AML-193 (cell line): ENCODE data around the gene PRDM7.
A peak's percentile ranks its signal among the peaks of the same experiment; 100 is the strongest.
"Not testable (repeated sequence)": the region's sequence is repeated elsewhere in the genome, so short reads cannot be mapped to it uniquely, and the experiment has no call there.

ENCODE experiments used
- DNase-seq, 2 experiments: peaks; one replicate each; lab custom pipeline; 2025; lab: John Stamatoyannopoulos, UW

Gene PRDM7

DNA sequence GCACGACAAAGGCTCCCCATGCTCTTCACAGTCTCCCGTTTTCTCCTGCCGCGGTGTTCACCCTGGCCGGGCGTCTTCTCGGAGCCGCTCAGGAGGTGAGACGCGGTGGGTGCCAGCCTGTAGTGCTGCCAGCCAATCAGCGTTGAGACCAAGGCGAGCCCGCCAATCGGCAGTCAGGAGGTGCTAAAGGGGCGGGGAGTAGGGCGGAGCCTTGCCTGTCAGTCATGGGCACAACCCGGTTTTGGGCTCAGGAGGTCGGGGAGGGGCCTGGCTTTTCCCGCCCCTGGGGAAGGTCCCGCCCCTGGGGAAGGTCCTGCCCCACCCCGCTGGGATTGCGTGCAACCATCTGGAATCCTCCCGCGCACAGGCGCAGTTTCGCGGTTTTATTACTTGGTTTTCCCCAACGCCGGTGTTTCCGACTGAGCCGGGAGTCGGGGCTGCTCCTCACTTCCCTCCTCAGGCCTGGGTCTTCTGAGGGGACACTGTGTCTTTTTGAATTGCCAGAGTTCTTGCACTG, at the start of gene PRDM7:
Gene PRDM7 (minus strand): TSS at position 92 of the 517 bp plus-strand sequence. CDS start 1,421 bp downstream, outside the sequence.
- DNase-seq = peak; percentile 93 to 97

DNA sequence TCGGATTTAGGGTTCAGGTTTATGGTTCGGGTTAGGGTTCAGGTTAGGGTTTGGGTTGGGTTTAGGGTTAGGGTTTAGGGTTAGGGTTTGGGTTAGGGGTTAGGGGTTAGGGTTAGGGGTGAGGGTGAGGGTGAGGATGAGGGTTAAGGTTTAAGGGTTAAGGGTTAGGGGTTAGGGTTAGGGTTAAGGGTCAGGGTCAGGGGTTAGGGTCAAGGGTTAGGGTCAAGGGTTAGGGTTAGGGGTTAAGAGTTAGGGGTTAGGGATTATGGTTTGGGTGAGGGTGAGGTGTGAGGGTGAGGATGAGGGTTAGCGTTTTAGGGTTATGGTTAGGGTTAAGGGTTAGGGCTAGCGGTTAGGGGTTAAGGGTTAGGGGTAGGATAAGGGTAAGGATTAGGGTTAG, 44.7 kb upstream of the PRDM7 start:
- not testable (repeated sequence) for DNase-seq

DNA sequence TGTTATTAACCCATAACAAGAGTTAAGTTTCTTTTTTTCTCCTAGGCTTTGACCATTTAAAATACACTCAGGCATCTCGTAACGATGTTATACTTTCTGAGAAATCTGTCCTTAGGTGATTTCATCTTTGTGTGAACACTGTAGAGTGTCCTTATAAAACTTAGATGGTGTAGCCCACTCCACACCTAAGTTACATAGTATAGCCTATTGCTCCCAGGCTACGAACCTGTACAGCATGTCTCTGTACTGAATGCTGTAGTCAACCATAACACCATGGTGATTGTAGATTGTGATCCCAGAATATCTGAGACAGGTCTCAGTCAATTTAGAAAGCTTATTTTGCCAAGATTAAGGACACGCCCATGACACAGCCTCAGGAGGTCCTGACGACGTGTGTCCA, 30.5 kb upstream of the PRDM7 start:
- not testable (repeated sequence) for DNase-seq

DNA sequence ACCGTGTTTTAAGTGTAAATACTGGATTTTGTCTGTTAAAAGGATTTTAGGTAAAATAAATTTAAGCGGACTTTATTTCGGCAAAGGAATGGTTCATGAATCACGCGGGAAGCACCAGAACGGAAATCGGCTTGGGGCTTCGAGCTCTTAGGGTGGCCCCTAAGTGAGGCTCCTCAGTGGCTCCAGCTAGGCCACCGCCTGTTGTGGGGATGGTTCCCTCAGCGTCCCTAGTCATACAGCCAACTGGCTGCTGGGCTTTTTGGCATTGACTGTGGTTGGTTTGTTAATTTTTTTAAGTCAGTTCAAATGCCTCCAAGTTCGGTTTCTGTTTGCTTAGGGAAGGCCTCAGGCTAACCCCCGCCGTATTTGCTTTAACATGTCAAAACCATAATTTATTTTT, 29.9 kb upstream of the PRDM7 start:
- not testable (repeated sequence) for DNase-seq

DNA sequence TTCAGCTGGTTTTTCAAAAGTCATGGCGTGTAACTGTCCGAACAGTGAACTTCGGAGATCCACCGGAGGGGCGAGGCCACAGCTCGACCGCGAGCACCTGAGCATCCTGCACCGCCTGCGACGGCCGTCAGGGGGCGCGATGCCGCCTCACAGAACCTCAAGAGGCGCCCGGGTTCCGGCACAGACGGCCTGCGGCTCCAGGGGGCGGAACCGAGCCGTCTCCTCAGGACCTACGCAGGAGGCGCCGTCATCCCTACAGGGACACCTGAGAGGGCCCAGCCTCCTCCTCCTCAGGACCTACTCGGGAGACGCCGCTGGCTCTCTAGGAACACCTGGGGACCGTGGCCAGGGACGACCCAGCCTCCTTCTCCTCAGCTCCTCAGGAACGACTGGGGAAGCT, 29.1 kb upstream of the PRDM7 start:
- not testable (repeated sequence) for DNase-seq

DNA sequence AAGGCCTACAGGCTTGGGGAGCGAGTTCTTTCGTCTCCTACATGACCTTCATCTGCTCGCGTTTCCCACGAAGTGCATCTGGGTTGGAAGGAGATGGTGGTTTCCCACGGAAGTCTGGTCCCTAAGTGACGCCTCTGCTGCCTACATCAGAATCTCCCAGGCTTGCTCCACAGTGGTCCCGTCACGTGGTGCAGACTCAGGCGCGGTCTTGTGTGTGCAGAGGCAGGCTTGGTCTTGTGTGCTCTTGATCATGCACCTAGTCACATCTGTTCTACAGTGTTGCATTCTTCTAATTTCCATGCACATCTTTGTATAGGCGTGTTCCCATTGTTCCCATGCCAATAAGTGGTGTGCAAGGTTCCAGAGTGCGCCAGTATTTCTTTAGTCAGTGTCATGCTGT, 27.6 kb upstream of the PRDM7 start:
- DNase-seq = not testable (repeated sequence)

DNA sequence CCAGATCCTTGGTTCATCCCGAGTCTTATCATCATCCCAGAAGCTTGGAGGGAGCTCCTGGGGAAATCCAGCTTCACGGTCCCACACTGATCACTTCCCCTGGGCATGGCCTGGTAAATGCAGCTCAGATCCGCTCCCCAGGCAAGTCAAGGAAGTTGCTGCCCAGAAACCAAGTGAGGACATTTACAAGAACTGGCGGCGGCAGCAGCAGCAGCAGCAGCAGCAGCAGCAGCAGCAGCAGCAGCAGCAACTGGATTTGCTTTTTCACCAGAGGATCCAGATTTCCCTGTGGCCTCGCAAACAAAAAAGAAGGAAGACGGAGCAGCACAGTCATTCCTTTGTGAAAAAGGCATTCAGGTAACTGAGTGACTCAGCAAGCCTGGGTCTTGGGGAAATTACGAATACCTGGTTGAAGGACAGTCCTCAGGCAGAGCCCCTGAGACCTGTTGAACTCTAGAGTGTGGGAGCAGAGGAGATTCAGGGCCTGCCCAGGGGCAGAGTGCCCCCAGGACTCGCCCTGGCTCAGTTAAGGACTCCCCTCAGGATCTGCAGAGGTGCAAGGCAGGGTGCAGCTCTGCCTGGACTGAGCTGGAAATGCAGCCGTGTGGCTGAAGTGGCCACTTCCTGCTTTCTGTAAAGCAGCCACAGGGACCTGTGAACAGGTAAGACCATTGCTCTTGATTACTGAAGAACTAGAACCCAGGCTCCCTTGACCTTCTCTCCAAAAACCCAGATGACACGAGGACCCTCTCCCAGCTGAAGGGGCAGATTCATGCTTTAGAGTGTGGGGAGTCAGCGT, 25.2 kb upstream of the PRDM7 start:
- not testable (repeated sequence) for DNase-seq

DNA sequence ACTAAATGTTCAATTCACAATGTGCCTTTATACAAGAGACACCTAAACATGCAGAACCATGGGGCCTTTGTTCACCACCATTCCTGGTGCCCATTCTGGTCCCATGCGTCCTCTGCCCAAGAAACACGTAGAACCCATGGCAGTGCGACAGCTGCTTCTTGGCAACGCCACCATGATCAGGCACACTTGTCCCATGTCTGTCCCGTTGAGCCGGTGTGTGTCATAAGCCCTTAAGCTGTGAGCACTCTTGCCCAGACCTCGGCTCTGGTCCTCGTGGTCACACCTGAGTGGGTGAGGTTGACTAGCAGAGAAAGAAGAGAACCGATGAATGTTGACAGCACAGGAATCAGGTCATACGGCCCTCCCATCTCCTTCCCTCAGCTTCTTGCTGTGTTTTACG, 24.2 kb upstream of the PRDM7 start:
- DNase-seq = not testable (repeated sequence)

DNA sequence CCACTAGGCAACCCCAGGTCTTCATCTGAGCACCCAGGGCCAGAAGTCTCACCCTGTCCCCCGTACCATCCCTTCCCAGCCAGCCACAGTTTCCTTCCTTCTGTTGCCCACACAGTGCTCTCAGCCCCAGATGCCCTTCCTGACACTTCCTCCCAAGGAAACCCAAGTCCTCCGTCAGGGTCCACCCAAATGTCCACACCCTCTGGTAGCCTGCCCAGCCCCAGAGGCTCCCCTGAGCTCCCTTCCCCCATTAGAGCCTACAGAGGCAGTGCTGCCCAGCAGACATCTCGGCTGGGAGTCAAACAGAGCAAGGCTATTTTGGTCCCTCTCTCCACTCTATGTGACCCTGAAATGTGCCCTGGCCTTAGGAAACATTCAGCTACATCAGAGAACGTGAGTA, 23.7 kb upstream of the PRDM7 start:
- DNase-seq = not testable (repeated sequence)

DNA sequence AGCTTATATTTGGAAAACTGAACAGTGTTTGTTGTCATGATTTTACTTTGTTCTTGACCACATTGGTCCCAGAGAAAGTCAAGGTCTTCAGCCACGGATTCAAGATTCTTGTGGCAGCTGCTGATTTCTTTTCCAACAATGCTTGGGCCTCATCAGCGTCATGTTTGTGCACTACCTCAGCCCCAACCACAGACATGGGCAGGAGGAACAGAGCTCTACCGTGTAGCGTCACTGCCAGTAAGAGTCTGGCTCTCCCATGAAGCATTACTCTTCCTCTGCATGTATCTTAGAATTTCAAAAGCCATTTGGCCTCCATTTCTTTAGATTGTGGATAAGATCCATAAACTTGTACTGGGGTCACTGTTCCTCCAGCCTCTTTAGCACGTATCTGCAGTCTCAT, 23.1 kb upstream of the PRDM7 start:
- not testable (repeated sequence) for DNase-seq

DNA sequence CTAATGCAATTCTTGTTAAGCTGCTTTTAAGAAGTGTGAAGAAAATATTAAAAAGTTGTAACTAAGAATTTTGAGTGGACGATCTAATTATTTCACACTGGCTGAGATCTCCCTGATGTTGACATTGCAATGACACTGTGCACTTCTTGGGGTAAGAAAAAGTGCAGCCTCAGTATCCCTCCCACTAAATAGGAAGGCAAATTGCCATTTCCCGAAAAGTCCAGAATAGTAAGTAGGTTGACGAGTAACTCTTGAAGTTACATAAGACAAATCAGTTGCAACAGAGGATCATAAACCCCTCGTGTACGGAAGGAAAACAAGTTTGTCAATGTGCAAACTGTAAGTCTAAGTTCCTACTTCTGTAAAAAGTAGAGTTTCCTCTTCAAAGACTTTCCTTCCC, 21.8 kb upstream of the PRDM7 start:
- DNase-seq = peak in 1 of 2 experiments; percentile 22

DNA sequence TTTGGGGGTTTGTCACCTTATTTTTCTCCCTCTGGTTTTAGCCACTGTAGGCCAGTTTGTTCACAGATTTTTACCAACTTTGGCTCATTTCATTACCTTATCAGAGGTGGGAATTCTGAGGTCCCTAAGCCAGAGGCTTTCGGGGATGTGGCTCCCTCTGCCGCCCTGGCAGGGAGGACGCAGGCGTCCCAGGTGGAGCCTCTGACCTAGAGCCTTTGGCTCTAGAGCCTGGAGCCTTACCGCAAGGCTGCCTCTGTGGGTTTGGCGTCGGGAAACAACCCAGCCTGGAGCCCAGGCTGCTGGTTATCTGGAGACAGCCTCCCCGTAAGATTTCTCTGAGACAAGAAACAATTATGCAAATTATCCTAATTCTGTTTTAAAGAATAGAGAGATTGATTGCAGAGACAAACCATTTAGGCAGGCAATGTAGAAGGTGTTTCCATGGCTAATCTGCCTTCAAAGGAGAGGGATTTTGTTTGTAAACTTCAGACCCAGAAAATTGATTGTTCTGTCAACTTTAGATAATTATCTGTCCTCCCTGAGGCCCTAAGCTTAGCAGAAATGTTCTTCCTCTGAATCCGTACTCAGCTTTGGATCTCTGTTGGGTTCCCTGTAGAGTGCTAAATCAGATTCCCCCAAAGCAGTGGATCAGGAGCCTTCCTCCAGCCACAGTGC, 20.0 kb upstream of the PRDM7 start:
- not testable (repeated sequence) for DNase-seq

DNA sequence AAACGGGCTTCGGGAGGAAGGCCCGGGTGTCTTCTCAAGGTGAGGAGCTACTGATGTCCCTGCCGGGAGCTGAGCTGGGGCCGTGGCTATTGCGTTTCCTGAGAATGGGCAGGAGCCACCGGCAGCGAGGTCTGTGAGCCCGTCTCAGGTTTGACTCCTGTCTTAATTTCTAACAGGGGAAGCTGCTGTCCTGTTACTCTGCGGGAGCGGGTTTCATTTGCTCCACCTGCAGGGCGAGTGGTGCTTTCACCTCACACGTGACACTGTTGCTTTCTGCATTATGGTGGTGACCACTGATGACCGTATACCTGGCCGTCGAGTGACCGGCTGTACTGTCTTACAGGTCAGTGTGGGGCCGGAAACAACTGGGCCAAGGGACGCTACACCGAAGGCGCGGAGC, 17.7 kb upstream of the PRDM7 start:
- not testable (repeated sequence) for DNase-seq

DNA sequence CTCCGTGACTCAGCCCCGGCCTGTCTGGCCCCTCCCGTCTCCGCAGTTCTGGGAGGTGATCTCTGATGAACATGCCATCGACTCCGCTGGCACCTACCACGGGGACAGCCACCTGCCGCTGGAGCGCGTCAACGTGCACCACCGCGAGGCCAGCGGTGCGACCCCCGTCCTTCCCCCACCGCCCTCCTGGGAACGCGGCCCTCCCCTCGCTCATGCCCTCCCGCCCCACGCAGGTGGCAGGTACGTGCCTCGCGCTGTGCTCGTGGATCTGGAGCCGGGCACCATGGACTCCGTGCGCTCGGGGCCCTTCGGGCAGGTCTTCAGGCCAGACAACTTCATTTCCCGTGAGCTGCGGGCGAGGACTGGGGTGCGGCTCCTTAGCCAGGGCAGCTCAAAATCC, 17.2 kb upstream of the PRDM7 start:
- not testable (repeated sequence) for DNase-seq

DNA sequence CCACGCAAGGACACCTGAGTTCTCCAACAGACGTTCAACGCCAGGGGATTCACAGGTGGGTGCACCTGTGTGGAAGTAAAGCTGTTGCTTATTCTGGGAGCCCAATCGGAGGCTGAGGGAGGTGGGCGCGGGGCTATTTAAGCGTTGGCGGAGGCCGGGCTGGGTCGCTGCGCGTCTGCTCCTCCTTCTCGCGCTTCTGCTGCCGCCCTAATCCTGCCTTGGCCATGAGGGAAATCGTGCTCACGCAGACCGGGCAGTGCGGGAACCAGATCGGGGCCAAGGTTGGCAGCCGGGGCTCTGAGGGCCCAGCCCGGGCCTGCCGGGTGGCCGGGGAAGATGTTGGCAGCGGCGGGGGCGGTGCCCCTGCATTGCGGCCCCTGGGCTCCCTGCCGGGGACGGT, 16.7 kb upstream of the PRDM7 start:
- DNase-seq = not testable (repeated sequence)

DNA sequence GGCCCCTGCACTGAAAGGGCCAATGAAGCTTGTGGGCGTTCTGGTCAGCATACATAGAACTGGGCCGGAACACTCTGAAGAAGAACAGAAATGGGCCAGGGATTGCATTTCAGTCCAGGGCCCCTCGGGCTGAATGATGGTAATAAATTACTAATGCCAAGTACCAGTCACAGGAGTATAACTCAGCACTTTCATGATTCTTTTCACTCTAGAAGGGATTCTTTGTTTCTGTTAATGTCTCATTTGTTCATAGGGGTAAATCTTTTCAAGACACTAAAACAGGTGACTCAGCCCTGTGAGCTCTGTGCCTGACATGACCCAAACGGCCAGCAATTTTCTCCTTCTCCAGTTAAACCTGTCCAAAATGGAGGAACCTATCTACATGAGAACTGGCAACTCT, 15.7 kb upstream of the PRDM7 start:
- DNase-seq = not testable (repeated sequence)

DNA sequence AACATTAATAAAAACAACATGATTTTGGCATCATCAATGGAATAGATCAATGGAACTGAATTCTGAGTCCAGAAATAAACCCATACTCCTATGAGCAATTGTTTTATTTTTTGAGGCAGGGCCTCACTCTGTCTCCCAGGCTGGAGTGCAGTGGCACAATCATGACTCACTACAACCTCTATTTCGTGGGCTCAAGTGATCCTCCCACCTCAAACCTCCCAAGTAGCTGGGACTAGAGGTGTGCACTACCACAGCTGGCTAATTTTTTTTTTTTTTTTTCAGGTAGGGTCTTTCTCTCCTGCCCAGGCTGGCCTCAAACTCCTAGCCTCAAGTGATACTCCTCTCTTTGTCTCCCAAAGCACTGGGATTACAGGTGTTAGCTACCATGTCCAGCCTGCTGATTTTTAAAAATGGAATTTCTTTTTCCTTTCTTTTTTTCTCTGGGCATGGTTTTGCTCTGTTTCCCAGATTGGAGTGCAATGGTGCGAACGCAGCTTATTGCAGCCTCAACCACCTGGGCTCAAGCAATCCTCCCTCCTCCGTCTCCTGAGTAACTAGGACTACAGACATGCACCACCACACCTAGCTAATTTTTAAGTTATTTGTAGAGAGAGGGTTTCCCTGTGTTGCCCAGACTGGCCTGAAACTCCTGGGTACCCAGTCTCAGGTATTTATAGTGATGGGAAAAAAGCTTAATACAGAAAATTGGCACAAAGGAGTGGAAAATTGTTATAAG, 7.3 kb upstream of the PRDM7 start:
- DNase-seq = no peak

DNA sequence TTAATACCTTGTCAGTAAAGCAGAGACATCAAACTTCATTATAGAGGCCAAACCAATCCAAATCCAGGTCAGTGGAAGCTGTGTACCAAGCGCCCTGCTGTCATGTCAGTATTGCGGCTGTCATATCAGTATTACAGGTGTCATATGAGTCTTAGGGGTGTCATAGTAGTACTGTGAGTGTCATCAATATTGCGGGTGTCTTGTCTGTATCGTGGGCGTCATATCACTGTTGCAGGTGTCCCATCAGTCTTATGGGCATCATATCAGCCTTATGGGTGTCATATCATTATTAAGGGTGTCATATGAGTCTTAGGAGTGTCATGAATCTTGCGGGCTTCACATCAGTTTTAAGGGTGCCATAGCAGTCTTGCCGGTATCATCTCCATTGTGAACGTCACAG, 6.0 kb upstream of the PRDM7 start:
- DNase-seq = no peak

DNA sequence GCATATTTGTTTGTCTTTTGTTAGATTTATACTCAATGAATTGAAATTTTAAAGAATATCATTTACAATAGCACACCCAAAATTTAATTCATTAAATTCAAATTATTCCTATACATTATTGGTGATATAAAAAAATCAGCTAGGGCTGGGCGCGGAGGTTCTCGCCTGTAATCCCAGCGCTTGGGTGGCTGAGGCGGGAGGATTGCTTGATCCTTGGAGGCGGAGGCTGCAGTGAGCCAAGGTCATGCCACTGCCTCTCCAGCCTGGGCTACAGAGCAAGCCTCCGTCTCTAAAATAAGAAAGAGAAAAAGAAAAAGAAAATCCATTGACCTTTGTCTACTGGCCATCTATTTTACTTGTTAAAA, 4.5 kb upstream of the PRDM7 start:
- no peak for DNase-seq

DNA sequence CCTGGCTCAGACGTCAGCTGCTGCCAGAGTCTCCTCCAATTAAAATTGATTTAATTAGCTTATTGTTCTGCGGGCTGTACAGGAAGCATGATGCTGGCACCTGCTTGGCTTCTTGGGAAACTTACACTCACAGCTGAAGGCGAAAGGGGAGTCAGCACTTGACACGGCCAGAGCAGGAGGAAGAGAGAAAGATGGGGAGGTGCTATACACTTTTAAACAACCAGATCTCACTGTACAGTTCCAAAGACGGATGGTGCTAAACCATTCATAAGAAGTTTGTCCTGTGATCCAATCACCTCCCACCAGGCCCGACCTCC, 1.4 kb upstream of the PRDM7 start:
- peak; percentile 32 to 49 for DNase-seq

DNA sequence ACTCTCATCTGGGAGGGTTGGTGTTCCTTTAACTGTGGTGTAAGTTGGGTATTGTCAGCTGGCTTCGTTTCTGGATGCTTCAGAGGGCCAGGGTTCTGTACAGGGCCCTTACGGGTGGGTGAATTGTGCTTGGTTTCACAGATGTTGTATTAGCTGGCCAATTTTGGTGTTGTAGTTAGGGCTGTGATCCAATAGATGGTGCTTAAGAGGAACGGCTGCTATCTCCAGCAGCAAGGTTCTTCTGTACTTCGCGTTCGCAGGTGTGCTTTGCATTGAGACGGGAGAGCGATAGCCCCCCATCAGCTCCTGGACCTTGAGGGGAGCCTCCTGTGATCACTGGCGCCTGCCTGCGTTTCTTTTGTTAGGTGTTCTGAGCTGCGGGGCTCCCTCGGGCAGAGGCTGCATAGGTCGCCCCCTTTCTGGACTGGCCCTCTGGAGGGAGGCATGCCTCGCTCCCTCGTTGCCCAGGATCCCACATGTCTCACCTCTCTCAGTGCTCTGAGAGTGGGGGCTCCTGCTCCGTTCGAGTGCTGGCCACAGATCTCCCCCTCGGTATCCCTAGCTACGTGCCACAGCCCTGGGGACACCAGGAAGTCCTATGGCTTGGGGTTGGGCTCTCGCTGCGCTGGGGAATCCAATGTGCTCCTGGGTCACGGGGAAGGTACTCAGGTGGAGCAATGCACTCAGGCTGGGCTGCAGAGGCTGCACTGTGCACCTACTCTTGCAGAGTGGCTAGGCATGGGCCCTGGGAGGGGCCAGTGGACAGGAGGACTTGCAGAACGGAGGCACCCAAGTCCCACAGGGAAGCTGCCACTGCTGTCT, 837 bp upstream of the PRDM7 start:
- DNase-seq = peak; percentile 39 to 58
